Aorta (tissue), 5 donors: ENCODE results near the gene KLHL15. TPM values are rescaled to one million over a fixed set of nuclear protein-coding genes. Genes with fewer than 3 reads are reported as not detected.
"Not testable (repeated sequence)": the region's sequence is repeated elsewhere in the genome, so short reads cannot be mapped to it uniquely, and the experiment has no call there.

Source experiments
- ATAC-seq: fragments of 200-7000 bp; cut with Tn5 transposase; one replicate; pipeline ENCODE4 v1.9.1; 2022; ENCODE audit warnings: moderate library complexity; ENCODE audit not compliant: low FRiP score
- DNase-seq, 2 donors: peaks; one replicate each; pipeline ENCODE4 v3.0.0-alpha.2; 2020
- H3K27ac ChIP-seq, 2 donors: one replicate each; pipeline ENCODE4 v1.5.1; 2013; ENCODE audit warnings: low read length in 2 of 2, mild to moderate bottlenecking in 2 of 2, moderate library complexity in 2 of 2, control low read depth in 1 of 2, inconsistent platforms in 1 of 2, low read depth in 1 of 2
- H3K27me3 ChIP-seq, 2 donors: one replicate each; pipeline ENCODE4 v1.6.1; 2013; ENCODE audit warnings: control low read depth in 1 of 2, low read length in 1 of 2, mild to moderate bottlenecking in 1 of 2, moderate library complexity in 1 of 2; ENCODE audit not compliant: insufficient read depth in 2 of 2, control insufficient read depth in 1 of 2
- H3K36me3 ChIP-seq, 2 donors: one replicate each; pipeline ENCODE4 v1.6.1; 2013; ENCODE audit warnings: control low read depth in 1 of 2, low read length in 1 of 2, mild to moderate bottlenecking in 1 of 2; ENCODE audit not compliant: insufficient read depth in 2 of 2, control insufficient read depth in 1 of 2
- H3K4me1 ChIP-seq, 2 donors: one replicate each; pipeline ENCODE4 v1.6.1; 2013; ENCODE audit warnings: low read length in 2 of 2, control low read depth in 1 of 2, mild to moderate bottlenecking in 1 of 2, moderate library complexity in 1 of 2; ENCODE audit not compliant: insufficient read depth in 2 of 2, control insufficient read depth in 1 of 2
- H3K4me3 ChIP-seq, 2 donors: one replicate each; pipeline ENCODE4 v1.5.1; 2013; ENCODE audit warnings: low read length in 2 of 2, control low read depth in 1 of 2, mild to moderate bottlenecking in 1 of 2
- H3K9me3 ChIP-seq: one replicate; pipeline ENCODE4 v1.6.1; 2013; ENCODE audit warnings: mild to moderate bottlenecking, low read length; ENCODE audit not compliant: control insufficient read depth
- WGBS, 2 donors: extraction: QIAGEN DNeasy Blood & Tissue Kit; methylation state at CpG; one replicate each; pipeline ENCODE4 v1.1.7; 2013; 5-methylcytosine and 5-hydroxymethylcytosine counted together
- intact Hi-C, 2 donors: fragments of 100-400 bp; cut with DNase I; formaldehyde crosslinking; loops; one replicate each; pipeline versions ENCODE4 v1.14.2 to v1.15.0; 2022
- polyA plus RNA-seq, 2 donors: library from polyadenylated mRNA; stranded (reverse); fragments of 200-250 nt; gene quantifications; one replicate each; pipeline ENCODE4 v1.2.3, GENCODE V29; 2013
- total RNA-seq, 2 donors: library from RNA; stranded (reverse); fragmentation: NEBNext Ultra II Directional; extraction: Animal tissue kit (Norgen Biotek cat#: 25700); gene quantifications; one replicate each; pipeline ENCODE4 v1.2.1, GENCODE V29; 2021
- donor health status: healthy with polysubstance abuse.
- donor health status: Bipolar disorder and iron deficiency.
- donor health status: DM: no; HTN: no; CAD: no.
- donor health status: DM: no; HTN: no; CAD: no.
- donor health status: DM: yes; HTN: yes; CAD: no.

KLHL15 gene
- total and polyA plus RNA-seq, 4 donors, result 1.1 to 9.0 (median 3.9) TPM

GRCh38 chrX:23982891-23983290, 44.1 kb downstream of the KLHL15 start:
- Histone ChIP-seq H3K4me1 (no peaks in the 10 kb centered on the region), H3K27ac (no peak overlapping the region), H3K27me3 (no peaks in the 10 kb centered on the region), H3K36me3 (peaks cover 0 to 3% of the 10 kb centered on the region in 2 donors), H3K4me3 (no peak overlapping the region), H3K9me3 (no peaks in the 10 kb centered on the region)
- WGBS, 2 donors, result 75 to 82% methylated on average over 1 of the region's 1 CpG
- ATAC-seq (no peak), DNase-seq (no peak)
- intact Hi-C loops, result no loop called here

- DNase-seq (no peak), ATAC-seq (no peak)
- H3K4me3 ChIP-seq, result no peak overlapping the region
- WGBS, 2 donors, result 69 to 80% methylated on average over 2 of the region's 2 CpGs
- no peak overlapping the region for H3K27ac ChIP-seq
- H3K27me3 ChIP-seq, result no peaks in the 10 kb centered on the region
- intact Hi-C loops, result no loop called here
- no peaks in the 10 kb centered on the region for H3K9me3 ChIP-seq
- H3K4me1 ChIP-seq, result no peaks in the 10 kb centered on the region
- H3K36me3 ChIP-seq, result peaks cover 0 to 3% of the 10 kb centered on the region in 2 donors
These were observed 45.3 kb downstream of the KLHL15 start for GRCh38 chrX:23981711-23982110.

- Histone ChIP-seq H3K4me1 (no peaks in the 10 kb centered on the region), H3K9me3 (no peaks in the 10 kb centered on the region), H3K4me3 (no peak overlapping the region), H3K36me3 (peaks cover 0 to 3% of the 10 kb centered on the region in 2 donors), H3K27ac (no peak overlapping the region), H3K27me3 (no peaks in the 10 kb centered on the region)
- intact Hi-C loops, result no loop called here
- WGBS, 2 donors, result 73 to 92% methylated on average over 4 of the region's 4 CpGs
- ATAC-seq (no peak), DNase-seq (no peak)
These were observed 45.8 kb downstream of the KLHL15 start for GRCh38 chrX:23981222-23981621.

- ATAC-seq (no peak), DNase-seq (no peak)
- Histone ChIP-seq H3K4me3 (no peak overlapping the region), H3K4me1 (no peaks in the 10 kb centered on the region), H3K27ac (no peak overlapping the region), H3K27me3 (no peaks in the 10 kb centered on the region), H3K9me3 (no peaks in the 10 kb centered on the region), H3K36me3 (no peaks in the 10 kb centered on the region)
- 35 to 46% methylated on average over 5 of the region's 5 CpGs for WGBS, 2 donors
- intact Hi-C loops, result no loop called here
These were observed 47.0 kb downstream of the KLHL15 start for GRCh38 chrX:23980011-23980441.

DNA sequence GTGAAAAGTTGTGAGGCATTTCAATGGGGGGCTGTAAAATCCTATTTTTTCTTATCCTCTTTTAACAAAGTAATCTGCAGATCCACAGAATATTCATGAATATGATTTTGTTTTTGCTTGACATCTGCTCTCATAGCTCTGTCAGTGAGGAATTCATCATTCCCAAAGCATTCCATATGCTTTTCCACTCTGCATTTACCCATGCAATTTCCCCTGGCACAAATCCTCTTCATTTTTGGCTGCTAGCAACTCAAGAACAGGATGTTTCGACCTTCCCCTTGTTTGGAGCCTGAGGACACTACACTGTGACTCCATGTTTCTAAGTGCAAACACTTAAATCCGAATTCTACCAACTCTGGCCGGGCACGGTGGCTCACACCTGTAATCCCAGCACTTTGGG, 48.5 kb downstream of the KLHL15 start:
- Histone ChIP-seq H3K4me1 (no peaks in the 10 kb centered on the region), H3K9me3 (no peaks in the 10 kb centered on the region), H3K4me3 (no peak overlapping the region), H3K36me3 (no peaks in the 10 kb centered on the region), H3K27me3 (no peaks in the 10 kb centered on the region), H3K27ac (no peak overlapping the region)
- ATAC-seq (no peak), DNase-seq (no peak)
- WGBS, 2 donors, result 74 to 87% methylated on average over 4 of the region's 4 CpGs
- intact Hi-C loops, result no loop called here

DNA sequence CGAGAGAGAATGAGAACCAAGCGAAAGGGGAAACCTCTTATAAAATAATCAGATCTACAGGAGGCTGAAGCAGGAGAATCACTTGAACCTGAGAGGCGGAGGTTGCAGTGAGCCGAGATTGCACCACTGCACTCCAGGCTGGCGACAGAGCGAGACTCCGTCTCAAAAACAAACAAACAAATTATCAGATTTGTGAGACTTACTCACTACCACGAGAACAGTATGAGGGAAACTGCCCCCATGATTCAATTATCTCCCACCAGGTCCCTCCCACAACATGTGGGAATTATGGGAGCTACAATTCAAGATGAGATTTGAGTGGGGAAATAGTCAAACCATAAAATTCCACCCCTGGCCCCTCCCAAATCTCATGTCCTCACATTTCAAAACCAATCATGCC, 61.4 kb downstream of the KLHL15 start:
- DNase-seq, intact Hi-C loops, ATAC-seq, H3K9me3 ChIP-seq, H3K4me3 ChIP-seq, H3K36me3 ChIP-seq, H3K27ac ChIP-seq, H3K4me1 ChIP-seq, H3K27me3 ChIP-seq: not testable (repeated sequence)
- WGBS, 2 donors, result 83 to 91% methylated on average over 8 of the region's 8 CpGs

- no peak overlapping the region for H3K27ac ChIP-seq
- H3K27me3 ChIP-seq, result no peaks in the 10 kb centered on the region
- intact Hi-C loops, result no loop called here
- no peak overlapping the region for H3K4me3 ChIP-seq
- H3K4me1 ChIP-seq, result no peaks in the 10 kb centered on the region
- no peaks in the 10 kb centered on the region for H3K9me3 ChIP-seq
- no peak for ATAC-seq
- DNase-seq, result no peak
- WGBS, 2 donors, result 71% methylated on average over 5 of the region's 5 CpGs
- H3K36me3 ChIP-seq, result no peaks in the 10 kb centered on the region
These were observed 62.8 kb downstream of the KLHL15 start for GRCh38 chrX:23964191-23964590.

GRCh38 chrX:23959781-23960180, 67.2 kb downstream of the KLHL15 start:
- no peak overlapping the region for H3K4me3 ChIP-seq
- no peaks in the 10 kb centered on the region for H3K9me3 ChIP-seq
- no peaks in the 10 kb centered on the region for H3K36me3 ChIP-seq
- H3K27me3 ChIP-seq, result no peaks in the 10 kb centered on the region
- ATAC-seq (no peak), DNase-seq (no peak)
- H3K4me1 ChIP-seq, result no peaks in the 10 kb centered on the region
- 80 to 91% methylated on average over 3 of the region's 3 CpGs for WGBS, 2 donors
- intact Hi-C loops, result no loop called here
- H3K27ac ChIP-seq, result no peak overlapping the region

- DNase-seq, result no peak
- ATAC-seq, result no peak
- intact Hi-C loops, result no loop called here
- H3K27me3 ChIP-seq, result no peaks in the 10 kb centered on the region
- peaks cover 0 to 3% of the 10 kb centered on the region in 2 donors for H3K4me1 ChIP-seq
- no peaks in the 10 kb centered on the region for H3K9me3 ChIP-seq
- WGBS, 2 donors, result 67 to 89% methylated on average over 4 of the region's 4 CpGs
- H3K36me3 ChIP-seq, result no peaks in the 10 kb centered on the region
- H3K27ac ChIP-seq, result no peak overlapping the region
- H3K4me3 ChIP-seq, result no peak overlapping the region
These were observed 72.6 kb downstream of the KLHL15 start for GRCh38 chrX:23954396-23954795.
